ENCODE measurements around the gene SDHAF1. TPM values are rescaled to one million over a fixed set of nuclear protein-coding genes. Genes with fewer than 3 reads are reported as not detected.

SDHAF1 gene
- polyA plus RNA-seq, 1 of the 3 experiments (the other 2 are of a cell fraction): 25.3 TPM

DNA sequence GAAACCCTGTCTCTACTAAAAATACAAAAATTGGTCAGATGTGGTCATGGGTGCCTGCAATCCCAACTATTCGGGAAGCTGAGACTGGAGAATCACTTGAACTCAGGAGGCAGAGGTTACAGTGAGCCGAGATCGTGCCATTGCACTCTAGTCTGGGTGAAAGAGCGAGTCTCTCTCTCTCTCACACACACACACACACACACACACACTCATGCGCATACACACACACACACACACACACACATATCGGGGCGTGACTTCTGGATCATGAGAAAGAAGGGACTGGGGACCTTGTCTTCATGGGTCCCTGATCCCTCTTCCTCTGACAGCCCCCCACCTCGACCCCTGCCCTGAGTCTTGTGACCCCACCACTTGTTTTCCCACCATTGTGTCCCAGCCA is 11.8 kb upstream of the SDHAF1 start:
- Histone ChIP-seq H3K27me3 (ENCODE audit: insufficient read depth) (peaks cover 7% of the 10 kb centered on the region; the same call in 1 of the 2 replicates), H3K4me3 (ENCODE audit: low read depth in 2 of 2, low read length in 1 of 2) (no peak overlapping the region), H3K9ac (no peak overlapping the region), H3K4me1 (ENCODE audit: control insufficient read depth in 1 of 2, insufficient read depth in 2 of 2, low read depth in 1 of 2, low read length in 1 of 2) (no peaks in the 10 kb centered on the region), H3K79me2 (ENCODE audit: insufficient read depth) (no peaks in the 10 kb centered on the region), H3K36me3 (replicated peaks in 1 of 2; ENCODE audit: control insufficient read depth in 1 of 2, insufficient read depth in 2 of 2, low read length in 1 of 2) (no peaks in the 10 kb centered on the region), H3K27ac (ENCODE audit: low read depth in 2 of 2, low read length in 1 of 2) (no peak overlapping the region), H3F3A (replicated peaks; ENCODE audit: insufficient read depth) (no peaks in the 10 kb centered on the region), H3K9me3 (no peaks in the 10 kb centered on the region), H2AFZ (ENCODE audit: low read depth) (no peak overlapping the region), H4K20me1 (ENCODE audit: insufficient read depth) (no peaks in the 10 kb centered on the region), H3K9me2 (no peaks in the 10 kb centered on the region), H3K4me2 (no peak overlapping the region)
- POLR2A ChIA-PET: no interaction called here
- CTCF ChIA-PET: interaction anchor here (1.2 kb wide), 1 partner anchor 11 kb away, joined by 3 read pairs; the partner anchor contains the start of gene SDHAF1
- WGBS (ENCODE audit: low lambda C conversion rate): 56% methylated on average over 8 of the region's 8 CpGs
- DNase-seq: no peak
- TF ChIP-seq IRF3 (IDR thresholded peaks at IDR 0.05; ENCODE audit: low read depth, low read length) (no peak), GATA2 (CRISPR knock-in tag; IDR thresholded peaks at IDR 0.05) (no peak), POLR2AphosphoS5 (IDR thresholded peaks at IDR 0.05; ENCODE audit: low read depth, low read length) (no peak), SMC3 (IDR thresholded peaks at IDR 0.05; ENCODE audit: low read depth, low read length) (no peak), MXI1 (IDR thresholded peaks at IDR 0.05; ENCODE audit: low read depth, low read length) (no peak), FOXJ3 (CRISPR knock-in tag; IDR thresholded peaks at IDR 0.05) (no peak), TCF12 (IDR thresholded peaks at IDR 0.05) (no peak), FOXM1 (IDR thresholded peaks at IDR 0.05; ENCODE audit: low read depth) (no peak), RFX5 (IDR thresholded peaks at IDR 0.05; ENCODE audit: low read length) (no peak), RCOR1 (IDR thresholded peaks at IDR 0.05; ENCODE audit: low read length) (no peak), GABPA (IDR thresholded peaks at IDR 0.05; ENCODE audit: low read depth) (no peak), CHD2 (IDR thresholded peaks at IDR 0.05; ENCODE audit: low read length, partially characterized antibody) (no peak)
- TF ChIP-seq, protein P1, sequence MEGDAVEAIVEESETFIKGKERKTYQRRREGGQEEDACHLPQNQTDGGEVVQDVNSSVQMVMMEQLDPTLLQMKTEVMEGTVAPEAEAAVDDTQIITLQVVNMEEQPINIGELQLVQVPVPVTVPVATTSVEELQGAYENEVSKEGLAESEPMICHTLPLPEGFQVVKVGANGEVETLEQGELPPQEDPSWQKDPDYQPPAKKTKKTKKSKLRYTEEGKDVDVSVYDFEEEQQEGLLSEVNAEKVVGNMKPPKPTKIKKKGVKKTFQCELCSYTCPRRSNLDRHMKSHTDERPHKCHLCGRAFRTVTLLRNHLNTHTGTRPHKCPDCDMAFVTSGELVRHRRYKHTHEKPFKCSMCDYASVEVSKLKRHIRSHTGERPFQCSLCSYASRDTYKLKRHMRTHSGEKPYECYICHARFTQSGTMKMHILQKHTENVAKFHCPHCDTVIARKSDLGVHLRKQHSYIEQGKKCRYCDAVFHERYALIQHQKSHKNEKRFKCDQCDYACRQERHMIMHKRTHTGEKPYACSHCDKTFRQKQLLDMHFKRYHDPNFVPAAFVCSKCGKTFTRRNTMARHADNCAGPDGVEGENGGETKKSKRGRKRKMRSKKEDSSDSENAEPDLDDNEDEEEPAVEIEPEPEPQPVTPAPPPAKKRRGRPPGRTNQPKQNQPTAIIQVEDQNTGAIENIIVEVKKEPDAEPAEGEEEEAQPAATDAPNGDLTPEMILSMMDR (IDR thresholded peaks at IDR 0.05): no peak
- TF ChIP-seq, protein P2, sequence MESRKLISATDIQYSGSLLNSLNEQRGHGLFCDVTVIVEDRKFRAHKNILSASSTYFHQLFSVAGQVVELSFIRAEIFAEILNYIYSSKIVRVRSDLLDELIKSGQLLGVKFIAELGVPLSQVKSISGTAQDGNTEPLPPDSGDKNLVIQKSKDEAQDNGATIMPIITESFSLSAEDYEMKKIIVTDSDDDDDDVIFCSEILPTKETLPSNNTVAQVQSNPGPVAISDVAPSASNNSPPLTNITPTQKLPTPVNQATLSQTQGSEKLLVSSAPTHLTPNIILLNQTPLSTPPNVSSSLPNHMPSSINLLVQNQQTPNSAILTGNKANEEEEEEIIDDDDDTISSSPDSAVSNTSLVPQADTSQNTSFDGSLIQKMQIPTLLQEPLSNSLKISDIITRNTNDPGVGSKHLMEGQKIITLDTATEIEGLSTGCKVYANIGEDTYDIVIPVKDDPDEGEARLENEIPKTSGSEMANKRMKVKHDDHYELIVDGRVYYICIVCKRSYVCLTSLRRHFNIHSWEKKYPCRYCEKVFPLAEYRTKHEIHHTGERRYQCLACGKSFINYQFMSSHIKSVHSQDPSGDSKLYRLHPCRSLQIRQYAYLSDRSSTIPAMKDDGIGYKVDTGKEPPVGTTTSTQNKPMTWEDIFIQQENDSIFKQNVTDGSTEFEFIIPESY (IDR thresholded peaks at IDR 0.05; ENCODE audit: borderline replicate concordance, low read depth): no peak
